Panc1 (cell line): Measurements from ENCODE around the gene PDE11A. TPM values are rescaled to one million over a fixed set of nuclear protein-coding genes. Genes with fewer than 3 reads are reported as not detected.
A peak's percentile ranks its signal among the peaks of the same experiment; 100 is the strongest.

Experiments
- ATAC-seq: fragments of 200-7000 bp; cut with Tn5 transposase; 2 replicates; pipeline ENCODE4 v1.9.1; 2020; ENCODE audit warnings: mild to moderate bottlenecking, moderate library complexity
- BruUV-seq: library from RNA; stranded (reverse); fragments of 400-500 nt; replicated peaks from 2 replicates; lab custom pipeline; 2021; lab: Mats Ljungman, UMichigan
- CTCF ChIA-PET: fragments of 300-600 bp; sonication (Branson Sonifier 250); formaldehyde crosslinking; loops from one replicate; lab custom pipeline; 2022; ENCODE audit warnings: antibody characterized with exemption; lab: Charles Lee
- POLR2A ChIA-PET: fragments of 300-600 bp; sonication (Branson Sonifier 250); formaldehyde crosslinking; loops from one replicate; lab custom pipeline; 2022; ENCODE audit warnings: antibody characterized with exemption; lab: Charles Lee
- DNase-seq: peaks from one replicate; pipeline ENCODE4 v3.0.0-alpha.2; 2010; ENCODE audit warnings: low read depth, low spot score
- H3K27ac ChIP-seq: 2 replicates; pipeline ENCODE4 v1.5.1; 2011; ENCODE audit warnings: mild to moderate bottlenecking, low read length, inconsistent platforms
- H3K27me3 ChIP-seq: fragments of 200-500 bp; sonication (Bioruptor generic); 2 replicates; pipeline ENCODE4 v1.6.0; 2014; ENCODE audit warnings: low read length, inconsistent platforms; ENCODE audit not compliant: control insufficient read depth, insufficient read depth
- H3K36me3 ChIP-seq: fragments of 200-500 bp; sonication (Bioruptor generic); 2 replicates; pipeline ENCODE4 v1.5.1; 2014; ENCODE audit warnings: inconsistent platforms, mild to moderate bottlenecking, low read length, moderate library complexity; ENCODE audit not compliant: control insufficient read depth, insufficient read depth
- H3K4me1 ChIP-seq: 2 replicates; pipeline ENCODE4 v1.5.1; 2011; ENCODE audit warnings: inconsistent platforms, mild to moderate bottlenecking, low read length, moderate library complexity; ENCODE audit not compliant: control insufficient read depth, insufficient read depth
- H3K4me3 ChIP-seq, 2 experiments: 2 replicates each; pipeline ENCODE4 v1.5.1; 2011 to 2012; ENCODE audit warnings: low read depth in 2 of 2, low read length in 2 of 2, mild to moderate bottlenecking in 2 of 2, inconsistent platforms in 1 of 2, moderate library complexity in 1 of 2
- H3K9me3 ChIP-seq: fragments of 200-500 bp; sonication (Bioruptor generic); 2 replicates; pipeline ENCODE4 v1.5.1; 2014; ENCODE audit warnings: low read depth, mild to moderate bottlenecking, inconsistent platforms, low read length, moderate library complexity; ENCODE audit not compliant: control insufficient read depth, insufficient read depth
- CTCF ChIP-seq: fragments of 450-650 bp; IDR thresholded peaks from 2 replicates; pipeline ENCODE4 v1.5.1; 2017; ENCODE audit warnings: mild to moderate bottlenecking
- POLR2AphosphoS5 ChIP-seq: IDR thresholded peaks from 2 replicates; pipeline ENCODE4 v1.6.1; 2012; ENCODE audit warnings: mild to moderate bottlenecking, low read depth, low read length, moderate library complexity
- REST ChIP-seq, 2 experiments: IDR thresholded peaks; 2 replicates each; pipeline ENCODE4 v1.6.1; 2011 to 2012; ENCODE audit warnings: low read depth in 2 of 2, control low read depth in 1 of 2, low read length in 1 of 2, mild to moderate bottlenecking in 1 of 2, moderate library complexity in 1 of 2; ENCODE audit not compliant: insufficient read depth in 1 of 2
- SIN3A ChIP-seq: IDR thresholded peaks from 2 replicates; pipeline ENCODE4 v1.6.1; 2012; ENCODE audit warnings: low read depth, mild to moderate bottlenecking, low read length, moderate library complexity, borderline replicate concordance; ENCODE audit not compliant: insufficient read depth
- TCF7L2 ChIP-seq: IDR thresholded peaks from 2 replicates; pipeline ENCODE4 v1.6.1; 2011; ENCODE audit warnings: mild to moderate bottlenecking, low read depth, low read length, inconsistent platforms
- in situ Hi-C: cut with HindIII; loops from 2 replicates; pipeline ENCODE4 v1.10.0; 2016; ENCODE audit warnings: low sequenced_read_pairs, low pct_unique_long_range_greater_than_20kb
- intact Hi-C: fragments of 100-400 bp; cut with micrococcal nuclease; formaldehyde crosslinking; loops from one replicate; pipeline ENCODE4 v1.10.0; 2022; ENCODE audit not compliant: unreplicated experiment
- total RNA-seq: library from RNA; stranded (reverse); gene quantifications from one replicate; pipeline ENCODE4 v1.2.1, GENCODE V29; 2021; ENCODE audit not compliant: unreplicated experiment

PDE11A gene
- total RNA-seq, 1 experiment from 2014 or later, result not detected

GRCh38 chr2:177673602-177674595 lies 398.7 kb downstream of the PDE11A start:
- Histone ChIP-seq H3K9me3 (no peaks in the 10 kb centered on the region), H3K27me3 (peaks cover 4% of the 10 kb centered on the region; the same call in 1 of the 2 replicates), H3K4me1 (no peaks in the 10 kb centered on the region), H3K27ac (no peak overlapping the region), H3K36me3 (no peaks in the 10 kb centered on the region), H3K4me3 (no peak overlapping the region)
- in situ Hi-C loops, result no loop called here
- DNase-seq (no peak), ATAC-seq (no peak)
- ChIA-PET POLR2A (no interaction called here), CTCF (no interaction called here)
- no peak for TF ChIP-seq TCF7L2
- peak; percentile 55 for TF ChIP-seq CTCF
- intact Hi-C loops, result no loop called here
- no TSS peak for BruUV-seq

GRCh38 chr2:177671662-177672061 lies 400.9 kb downstream of the PDE11A start:
- intact Hi-C loops, result no loop called here

More at GRCh38 chr2:177671662-177672061, 400.9 kb downstream of the PDE11A start:
- no peak overlapping the region for H3K27ac ChIP-seq
- BruUV-seq, result no TSS peak
- no peak overlapping the region for H3K4me3 ChIP-seq
- ChIA-PET POLR2A (no interaction called here), CTCF (no interaction called here)
- ATAC-seq (no peak), DNase-seq (no peak)
- in situ Hi-C loops, result no loop called here
- H3K4me1 ChIP-seq, result no peaks in the 10 kb centered on the region
- H3K9me3 ChIP-seq, result no peaks in the 10 kb centered on the region
- H3K27me3 ChIP-seq, result peaks cover 4% of the 10 kb centered on the region; the same call in 1 of the 2 replicates
- no peak for TF ChIP-seq REST (IDR thresholded peaks at IDR 0.05; ENCODE audit: insufficient read depth in 1 of 2, low read depth in 2 of 2, low read length in 1 of 2)
- TF ChIP-seq CTCF, result no peak
- TF ChIP-seq SIN3A, result no peak
- TF ChIP-seq POLR2AphosphoS5, result no peak
- no peak for TF ChIP-seq TCF7L2
- no peaks in the 10 kb centered on the region for H3K36me3 ChIP-seq
